Fibroblast of skin of right biceps (primary cell): Measurements from ENCODE around the gene EXOC3.

Source experiments
- DNase-seq: peaks from one replicate; pipeline ENCODE4 v3.0.0-alpha.2; 2013

The EXOC3 gene

GRCh38 chr5:440401-441201, 2.4 kb upstream of the EXOC3 start:
- no peak for DNase-seq

DNA sequence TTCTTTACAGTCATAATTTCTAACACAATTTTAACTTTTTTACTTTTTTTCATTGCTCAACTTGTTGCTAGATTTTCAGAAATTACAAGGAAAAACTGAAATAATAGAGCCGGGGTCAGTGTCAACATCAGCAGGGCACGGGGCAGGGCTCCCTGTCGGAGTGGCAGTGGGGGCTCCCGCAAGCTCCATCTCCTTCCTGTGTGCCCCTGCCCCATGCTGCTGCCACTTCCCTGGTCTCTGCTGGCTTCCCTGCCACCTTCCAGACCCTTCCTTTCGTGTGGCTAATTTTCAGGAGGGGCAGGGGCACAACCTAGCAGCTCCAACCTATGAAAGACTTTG, 1.0 kb upstream of the EXOC3 start:
- no peak for DNase-seq

GRCh38 chr5:443239-444151, 519 bp downstream of the EXOC3 start:
- DNase-seq = no peak

- no peak for DNase-seq
Measured at GRCh38 chr5:444226-444625, 1.2 kb downstream of the EXOC3 start.

GRCh38 chr5:445591-445990, 2.6 kb downstream of the EXOC3 start:
- no peak for DNase-seq

DNA sequence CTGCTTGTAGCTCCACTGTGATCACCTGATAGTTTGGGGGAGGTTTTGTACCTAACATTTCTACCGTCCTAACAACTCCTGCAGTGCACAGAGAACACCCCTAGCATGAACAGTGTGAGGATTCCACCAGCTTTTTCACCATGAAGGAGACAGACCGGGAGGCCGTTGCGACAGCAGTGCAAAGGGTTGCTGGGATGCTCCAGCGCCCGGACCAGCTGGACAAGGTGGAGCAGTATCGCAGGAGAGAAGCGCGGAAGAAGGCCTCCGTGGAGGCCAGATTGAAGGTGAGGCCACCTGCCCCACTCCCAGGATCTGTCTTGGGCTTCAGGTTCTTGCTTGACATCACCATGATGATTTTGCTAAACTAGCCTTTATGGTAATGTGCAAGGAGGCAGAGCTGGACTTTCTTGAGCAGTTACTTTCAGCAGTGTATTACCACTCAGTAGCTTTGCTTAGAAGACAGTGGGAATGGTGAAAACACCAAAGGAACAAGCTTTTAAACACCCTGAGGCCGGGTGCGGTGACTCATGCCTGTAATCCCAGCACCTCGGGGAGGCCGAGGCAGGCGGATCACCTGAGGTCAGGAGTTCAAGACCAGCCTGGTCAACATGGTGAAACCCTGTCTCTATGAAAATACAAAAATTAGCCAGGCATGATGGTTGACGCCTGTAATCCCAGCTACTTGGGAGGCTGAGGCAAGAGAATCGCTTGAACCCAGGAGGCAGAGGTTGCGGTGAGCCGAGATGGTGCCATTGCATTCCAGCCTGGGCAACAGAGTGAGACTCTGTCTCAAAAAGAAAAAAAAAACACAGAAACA, 3.3 kb downstream of the EXOC3 start:
- DNase-seq = no peak

GRCh38 chr5:446883-447263, 3.9 kb downstream of the EXOC3 start:
- peak; percentile 27 for DNase-seq

- no peak for DNase-seq
Measured at GRCh38 chr5:447501-447900, 4.5 kb downstream of the EXOC3 start.

DNA sequence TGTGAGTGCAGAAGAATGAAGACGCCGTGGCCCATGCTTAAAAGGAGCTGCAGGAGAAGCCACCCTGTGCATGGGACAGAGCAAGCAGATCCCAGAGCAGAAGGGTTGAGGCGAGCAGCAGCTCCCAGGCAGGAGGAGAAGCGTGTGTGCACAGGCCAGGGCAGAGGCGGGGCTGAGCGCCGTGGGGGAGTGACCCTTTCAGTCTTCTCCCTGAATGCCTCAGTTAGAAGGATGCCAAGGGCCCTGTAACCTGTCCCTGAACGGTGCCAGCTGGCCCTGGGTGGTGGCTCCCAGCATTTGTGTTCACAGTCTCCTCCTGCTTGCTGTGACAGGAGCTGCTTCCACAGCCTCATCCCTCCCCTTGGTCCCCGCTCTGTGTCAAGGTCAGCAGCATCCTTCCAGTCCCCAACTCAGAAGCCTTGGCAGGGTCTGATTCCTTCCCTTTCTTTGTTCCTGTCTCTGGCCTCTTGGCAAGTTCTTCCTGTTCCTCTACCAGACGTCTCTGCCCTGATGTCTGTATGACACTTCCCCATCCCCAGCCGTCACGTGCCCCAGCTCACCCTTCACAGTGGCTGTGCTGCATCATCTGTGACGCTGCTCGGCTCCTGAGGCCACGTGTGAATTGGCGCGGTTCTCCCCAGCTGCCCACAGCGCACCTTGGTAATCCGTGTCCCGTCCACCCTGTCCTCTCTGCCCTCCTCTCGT, 5.2 kb downstream of the EXOC3 start:
- DNase-seq = no peak

DNA sequence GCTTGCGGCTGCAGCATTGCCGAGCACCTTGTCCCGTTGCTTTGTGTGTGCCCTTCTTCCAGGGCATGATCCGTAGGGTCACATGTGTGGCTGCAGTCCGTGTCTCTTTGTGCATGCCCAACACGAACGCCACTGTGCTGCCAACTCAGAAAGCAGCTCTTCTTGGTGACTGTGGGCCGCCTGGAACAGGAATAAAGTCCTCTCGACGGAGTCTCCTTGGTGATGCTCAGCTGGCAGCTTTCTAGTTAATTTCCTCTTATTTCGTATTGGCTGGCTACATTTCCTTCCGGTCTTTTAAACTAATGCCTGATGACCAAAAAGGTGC, 5.8 kb downstream of the EXOC3 start:
- no peak for DNase-seq

DNA sequence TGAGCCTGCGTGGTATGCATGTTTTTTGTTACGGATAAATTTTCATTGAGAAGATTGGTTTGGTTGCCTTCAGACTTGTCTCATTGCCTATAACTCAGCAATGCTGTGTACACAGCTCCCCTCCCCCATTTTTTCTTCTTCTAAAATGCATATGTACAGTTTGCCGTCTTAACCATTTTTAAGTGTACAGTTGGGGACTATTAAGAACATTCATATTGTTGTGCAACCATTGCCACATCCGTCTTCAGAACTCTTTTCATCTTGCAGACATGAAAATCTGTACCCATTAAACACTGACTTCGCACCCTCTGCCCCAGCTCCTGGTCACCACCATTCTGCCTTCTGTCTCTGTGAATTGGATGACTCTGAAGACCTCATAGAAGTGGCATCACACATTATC, 6.2 kb downstream of the EXOC3 start:
- DNase-seq = no peak

DNA sequence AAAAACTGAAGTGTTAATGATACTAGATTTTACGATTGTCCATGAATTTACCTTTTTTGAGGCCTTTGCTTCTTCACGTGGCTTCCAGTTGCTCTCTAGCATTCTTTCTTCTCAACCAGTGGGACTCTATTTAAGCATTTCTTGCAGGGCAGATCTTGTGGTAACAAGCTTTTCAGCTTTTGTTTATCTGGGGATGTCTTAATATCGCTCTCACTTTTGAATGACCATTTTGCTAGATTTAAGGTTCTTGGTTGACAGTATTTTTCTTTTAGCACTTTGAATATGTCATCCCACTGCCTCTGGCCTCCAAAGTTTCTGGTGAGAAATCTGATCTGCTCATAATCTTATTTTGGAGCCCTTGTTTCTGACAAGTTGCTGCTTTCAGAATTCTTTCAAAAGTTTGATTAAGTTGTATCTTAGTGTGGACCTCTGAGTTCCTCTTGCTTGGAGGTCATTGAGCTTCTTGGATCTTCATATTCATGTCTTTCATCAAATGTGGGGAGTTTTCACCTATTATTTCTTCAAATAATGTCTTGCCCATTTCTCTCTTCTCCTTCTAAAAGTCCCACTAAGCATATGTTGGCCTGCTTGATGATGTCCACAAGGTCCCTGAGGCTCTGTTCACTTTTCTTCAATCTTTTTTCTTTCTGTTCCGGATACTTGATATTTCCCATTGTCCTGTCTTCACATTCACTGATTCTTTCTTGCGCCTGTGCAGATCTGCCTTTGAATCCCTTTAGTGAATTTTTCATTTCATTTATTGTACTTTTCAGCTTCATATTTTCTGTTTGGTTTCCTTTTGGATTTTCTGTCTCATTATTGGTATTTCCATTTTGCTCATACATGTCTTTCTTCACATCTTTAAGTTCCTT, 8.8 kb downstream of the EXOC3 start:
- DNase-seq = no peak

- DNase-seq = no peak
Measured at GRCh38 chr5:452978-453710, 10.2 kb downstream of the EXOC3 start.

- DNase-seq = no peak
Measured at GRCh38 chr5:453725-454481, 10.9 kb downstream of the EXOC3 start.

GRCh38 chr5:454936-455335, 12.0 kb downstream of the EXOC3 start:
- no peak for DNase-seq

DNA sequence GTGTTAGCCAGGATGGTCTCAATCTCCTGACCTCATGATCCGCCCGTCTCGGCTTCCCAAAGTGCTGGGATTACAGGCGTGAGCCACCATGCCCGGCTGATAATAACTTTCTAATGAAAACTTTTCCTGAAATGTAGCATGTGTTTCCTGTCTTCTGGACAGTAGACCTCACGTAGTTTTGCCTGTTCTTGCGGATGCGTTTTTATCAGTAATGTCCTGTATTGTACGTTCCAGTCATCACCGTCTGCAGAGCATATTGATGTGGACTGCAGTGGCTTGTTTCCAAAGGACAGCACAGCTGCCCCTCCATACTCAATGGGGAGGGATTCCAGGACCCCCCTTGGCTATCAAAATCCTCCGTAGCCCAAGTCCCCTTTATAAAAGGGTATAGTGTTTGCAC, 12.8 kb downstream of the EXOC3 start:
- DNase-seq = no peak

- no peak for DNase-seq
Measured at GRCh38 chr5:456351-457194, 13.6 kb downstream of the EXOC3 start.

DNA sequence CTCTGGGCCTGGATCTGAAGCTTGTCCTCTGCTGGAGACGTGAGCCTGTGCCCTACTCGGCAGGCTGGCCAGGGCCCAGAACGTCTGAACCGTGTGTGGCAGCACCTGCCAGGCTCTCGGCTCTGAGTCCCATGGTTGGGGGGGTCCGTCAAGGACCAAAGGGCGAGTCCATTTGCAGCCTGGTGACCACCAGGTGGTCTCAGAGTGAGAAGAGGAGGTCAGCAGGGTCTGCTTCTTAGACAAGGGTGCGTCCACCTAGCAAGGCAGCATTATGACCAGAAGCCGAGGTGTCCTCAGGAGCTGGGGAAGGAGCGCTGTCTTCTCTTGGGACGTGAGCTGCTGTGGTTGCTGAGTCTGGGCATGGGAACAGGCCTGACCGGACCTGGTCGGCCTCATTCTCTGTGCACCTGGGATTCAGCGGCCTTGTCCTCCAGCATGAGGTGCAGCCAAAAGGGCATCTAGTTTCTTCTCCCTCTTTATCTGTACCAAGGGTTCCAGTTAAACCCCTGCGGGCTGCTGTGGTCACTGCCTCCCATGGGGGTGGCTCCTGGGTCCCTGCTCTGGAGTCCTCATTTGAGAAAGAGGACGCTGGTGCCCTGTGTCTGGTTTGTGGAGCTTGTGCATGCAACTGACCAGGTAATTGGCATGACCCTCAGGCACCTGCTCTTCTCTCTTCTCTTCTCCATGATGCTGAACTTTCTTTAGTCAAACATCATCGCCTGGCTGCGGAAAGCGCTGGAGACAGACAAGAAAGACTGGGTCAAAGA, 14.4 kb downstream of the EXOC3 start:
- no peak for DNase-seq
